PFSK-1 (cell line): ENCODE results near the gene DCTN2.

Experiments used
- FOXP2 ChIP-seq: optimal IDR thresholded peaks from 2 replicates; pipeline ENCODE3; 2011; ENCODE audit warnings: borderline replicate concordance, control low read depth, inconsistent platforms; ENCODE audit not compliant: insufficient read depth; ENCODE audit errors: extremely low read length, extremely low read depth
- POLR2AphosphoS5 ChIP-seq: IDR thresholded peaks from 2 replicates; pipeline ENCODE4 v1.6.1; 2012; ENCODE audit warnings: low read depth, mild to moderate bottlenecking, control low read depth, low read length, moderate library complexity
- REST ChIP-seq, 2 experiments: IDR thresholded peaks; 2 replicates each; pipeline versions ENCODE4 v1.6.1 to v1.8.0; 2011 to 2012; ENCODE audit warnings: low read depth in 2 of 2, low read length in 2 of 2, control low read depth in 1 of 2, inconsistent platforms in 1 of 2, mild to moderate bottlenecking in 1 of 2, moderate library complexity in 1 of 2; ENCODE audit not compliant: insufficient read depth in 1 of 2
- SIN3A ChIP-seq: IDR thresholded peaks from 2 replicates; pipeline ENCODE4 v1.6.1; 2012; ENCODE audit warnings: mild to moderate bottlenecking, low read length, moderate library complexity, borderline replicate concordance; ENCODE audit not compliant: insufficient read depth
- TAF1 ChIP-seq: IDR thresholded peaks from 2 replicates; pipeline ENCODE4 v1.6.1; 2012; ENCODE audit warnings: low read length, control low read depth, borderline replicate concordance; ENCODE audit not compliant: insufficient read depth

DCTN2 gene

GRCh38 chr12:57497223-57498131, 49.5 kb downstream of the DCTN2 start:
- TF ChIP-seq FOXP2 (no peak), TAF1 (no peak), POLR2AphosphoS5 (no peak; the same call in 1 of the 2 replicates), SIN3A (no peak), REST (IDR thresholded peaks at IDR 0.05; ENCODE audit: insufficient read depth in 1 of 2, low read depth in 2 of 2, low read length in 2 of 2) (no peak)

- TF ChIP-seq FOXP2: no peak
- TF ChIP-seq POLR2AphosphoS5: no peak
- no peak for TF ChIP-seq SIN3A
- TF ChIP-seq TAF1: no peak
- no peak for TF ChIP-seq REST (IDR thresholded peaks at IDR 0.05; ENCODE audit: insufficient read depth in 1 of 2, low read depth in 2 of 2, low read length in 2 of 2)
These were observed 50.2 kb downstream of the DCTN2 start for GRCh38 chr12:57496822-57497221.

- TF ChIP-seq TAF1 (no peak), POLR2AphosphoS5 (no peak), REST (IDR thresholded peaks at IDR 0.05; ENCODE audit: insufficient read depth in 1 of 2, low read depth in 2 of 2, low read length in 2 of 2) (no peak), SIN3A (no peak), FOXP2 (no peak)
These were observed 55.4 kb downstream of the DCTN2 start for GRCh38 chr12:57491393-57492280.

GRCh38 chr12:57490126-57490525, 56.9 kb downstream of the DCTN2 start:
- no peak for TF ChIP-seq SIN3A
- no peak for TF ChIP-seq TAF1
- no peak for TF ChIP-seq FOXP2
- no peak for TF ChIP-seq REST (IDR thresholded peaks at IDR 0.05; ENCODE audit: insufficient read depth in 1 of 2, low read depth in 2 of 2, low read length in 2 of 2)
- TF ChIP-seq POLR2AphosphoS5: no peak
